Thoracic aorta (tissue), 2 donors: ENCODE data around the gene USP17L17. TPM values are rescaled to one million over a fixed set of nuclear protein-coding genes. Genes with fewer than 3 reads are reported as not detected.
"Not testable (repeated sequence)": the region's sequence is repeated elsewhere in the genome, so short reads cannot be mapped to it uniquely, and the experiment has no call there.

Experiments
- ATAC-seq: fragments of 150-250 bp; one replicate; pipeline ENCODE4 v1.8.0; 2017; ENCODE audit warnings: low read depth; ENCODE audit not compliant: insufficient number of reproducible peaks, low FRiP score
- DNase-seq: peaks from one replicate; pipeline ENCODE4 v3.0.0-alpha.2; 2020; ENCODE audit warnings: low spot score
- H3K27ac ChIP-seq, 2 donors: fragments of 200-600 bp; sonication (generic); 1 replicate in 1 of 2; 2 replicates in 1 of 2; pipeline ENCODE4 v1.5.1; 2016; ENCODE audit warnings: mild to moderate bottlenecking in 2 of 2, moderate library complexity in 2 of 2
- H3K27me3 ChIP-seq: fragments of 200-600 bp; sonication (generic); replicated peaks from 2 replicates; pipeline ENCODE4 v1.6.0; 2016; ENCODE audit warnings: mild to moderate bottlenecking; ENCODE audit not compliant: insufficient read depth
- H3K36me3 ChIP-seq: fragments of 200-600 bp; sonication (generic); one replicate; pipeline ENCODE4 v1.5.1; 2016
- H3K4me1 ChIP-seq, 2 donors: fragments of 200-600 bp; sonication (generic); 1 replicate in 1 of 2; 2 replicates in 1 of 2; pipeline versions ENCODE4 v1.5.1 to v1.6.0; 2016; ENCODE audit warnings: low read depth in 2 of 2, mild to moderate bottlenecking in 1 of 2; ENCODE audit not compliant: control insufficient read depth in 1 of 2
- H3K4me3 ChIP-seq: fragments of 200-600 bp; sonication (generic); 2 replicates; pipeline ENCODE4 v1.5.1; 2016; ENCODE audit warnings: mild to moderate bottlenecking
- H3K9me3 ChIP-seq: fragments of 200-600 bp; sonication (generic); 2 replicates; pipeline ENCODE4 v1.5.1; 2016
- total RNA-seq, 2 donors: library from RNA; depleted of rRNA; stranded (reverse); fragments of >200 nt; gene quantifications; one replicate each; pipeline versions ENCODE4 v1.1.0 to v1.2.3, GENCODE V29; 2016

Gene USP17L17
- total RNA-seq, 2 donors from 2014 or later: not detected

GRCh38 chr4:9257824-9258223 is 14.1 kb downstream of the USP17L17 start, which contains the start of gene USP17L20:
Gene USP17L20 (plus strand): TSS chr4:9258124. CDS start chr4:9258124, 0 bp downstream.
- not testable (repeated sequence) for ATAC-seq, H3K36me3 ChIP-seq, H3K27me3 ChIP-seq

GRCh38 chr4:9262572-9262971 is 18.9 kb downstream of the USP17L17 start, which contains the start of gene USP17L21:
Gene USP17L21 (plus strand): TSS chr4:9262872. CDS start chr4:9262872, 0 bp downstream.
- H3K4me3 ChIP-seq, H3K27me3 ChIP-seq, H3K36me3 ChIP-seq, H3K27ac ChIP-seq, ATAC-seq, H3K9me3 ChIP-seq, DNase-seq, H3K4me1 ChIP-seq: not testable (repeated sequence)

More at GRCh38 chr4:9257824-9258223, 14.1 kb downstream of the USP17L17 start, which contains the start of gene USP17L20:
- H3K9me3 ChIP-seq, DNase-seq, H3K4me3 ChIP-seq, H3K27ac ChIP-seq, H3K4me1 ChIP-seq: not testable (repeated sequence)

GRCh38 chr4:9267319-9267718 is 23.6 kb downstream of the USP17L17 start, which contains the start of gene USP17L22:
Gene USP17L22 (plus strand): TSS chr4:9267619. CDS start chr4:9267619, 0 bp downstream.
- not testable (repeated sequence) for ATAC-seq, H3K4me1 ChIP-seq, H3K4me3 ChIP-seq, H3K36me3 ChIP-seq, H3K27ac ChIP-seq, H3K9me3 ChIP-seq, DNase-seq, H3K27me3 ChIP-seq

DNA sequence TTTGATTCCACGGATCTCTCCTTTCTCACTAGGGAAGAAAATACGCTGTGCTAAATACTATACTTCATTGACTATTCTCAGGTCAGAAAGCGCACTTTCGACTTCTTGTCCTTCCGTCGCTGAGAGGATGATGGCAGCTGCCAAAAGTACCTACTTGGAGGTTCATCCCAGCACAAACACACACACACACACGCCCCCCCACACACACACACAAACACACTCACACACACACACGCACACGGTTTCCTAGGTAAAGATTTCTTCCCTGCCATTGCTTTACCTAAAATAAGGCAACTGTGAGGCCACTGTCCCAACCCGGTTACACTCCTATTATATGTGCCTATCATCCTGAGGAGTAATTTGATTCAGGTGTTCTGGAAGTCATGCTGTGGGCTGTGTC is 28.0 kb downstream of the USP17L17 start:
- not testable (repeated sequence) for H3K4me1 ChIP-seq, H3K9me3 ChIP-seq, H3K27me3 ChIP-seq, H3K36me3 ChIP-seq, H3K27ac ChIP-seq, ATAC-seq, H3K4me3 ChIP-seq
- peak; percentile 71 for DNase-seq

Other genes with a start within 250 kb of the USP17L17 start
- gene FAM90A26, start 73.5 kb upstream of the USP17L17 start, total RNA-seq: not detected
- gene USP17L10, start 33.2 kb upstream of the USP17L17 start, total RNA-seq: not detected
- gene USP17L11, start 28.5 kb upstream of the USP17L17 start, total RNA-seq: not detected
- gene USP17L12, start 23.7 kb upstream of the USP17L17 start, total RNA-seq: not detected
- gene USP17L13, start 19.0 kb upstream of the USP17L17 start, total RNA-seq: not detected
- gene USP17L15, start 9.5 kb upstream of the USP17L17 start, total RNA-seq: not detected
- gene USP17L18, start 4.8 kb downstream of the USP17L17 start, total RNA-seq: not detected
- not detected for gene USP17L19, start 9.5 kb downstream of the USP17L17 start, total RNA-seq
- gene USP17L20, start 14.2 kb downstream of the USP17L17 start, total RNA-seq: not detected
- gene USP17L21, start 19.0 kb downstream of the USP17L17 start, total RNA-seq: not detected
- gene USP17L22, start 23.7 kb downstream of the USP17L17 start, total RNA-seq: not detected
- not detected for gene USP17L24, start 81.3 kb downstream of the USP17L17 start, total RNA-seq
- gene USP17L25, start 86.0 kb downstream of the USP17L17 start, total RNA-seq: not detected
- gene USP17L26, start 90.8 kb downstream of the USP17L17 start, total RNA-seq: not detected
- gene USP17L5, start 95.5 kb downstream of the USP17L17 start, total RNA-seq: not detected
- not detected for gene USP17L27, start 100.3 kb downstream of the USP17L17 start, total RNA-seq
- not detected for gene USP17L28, start 105.0 kb downstream of the USP17L17 start, total RNA-seq
- gene USP17L29, start 109.8 kb downstream of the USP17L17 start, total RNA-seq: not detected
- not detected for gene USP17L30, start 119.2 kb downstream of the USP17L17 start, total RNA-seq
- not detected for gene DEFB131A, start 200.5 kb downstream of the USP17L17 start, total RNA-seq